Heart right ventricle (tissue), 16 donors: ENCODE data around the gene DBH. TPM values are rescaled to one million over a fixed set of nuclear protein-coding genes. Genes with fewer than 3 reads are reported as not detected.

Source experiments
- ATAC-seq, 8 donors: fragments of 200-7000 bp; cut with Tn5 transposase; one replicate each; pipeline ENCODE4 v1.9.1; 2020; ENCODE audit warnings: mild to moderate bottlenecking in 8 of 8, moderate library complexity in 8 of 8, moderate number of reproducible peaks in 1 of 8
- DNase-seq, 2 donors: peaks; one replicate each; pipeline ENCODE4 v3.0.0-alpha.2; 2020
- H3K27ac ChIP-seq, 10 donors: fragments of 200-600 bp; sonication (generic) in 2 of 10; one replicate each; pipeline versions ENCODE4 v1.5.0 to v1.8.0; 2020 to 2022; ENCODE audit warnings: mild to moderate bottlenecking in 3 of 10
- H3K27me3 ChIP-seq, 7 donors: fragments of 200-600 bp; one replicate each; pipeline ENCODE4 v1.8.0; 2021 to 2022; ENCODE audit warnings: mild to moderate bottlenecking in 2 of 7
- H3K36me3 ChIP-seq, 9 donors: fragments of 200-600 bp; sonication (generic) in 1 of 9; one replicate each; pipeline versions ENCODE4 v1.5.0 to v1.8.0; 2020 to 2022; ENCODE audit warnings: mild to moderate bottlenecking in 2 of 9
- H3K4me1 ChIP-seq, 9 donors: fragments of 200-600 bp; sonication (generic) in 1 of 9; one replicate each; pipeline versions ENCODE4 v1.5.0 to v1.8.0; 2020 to 2022; ENCODE audit warnings: mild to moderate bottlenecking in 4 of 9
- H3K4me3 ChIP-seq, 10 donors: fragments of 200-600 bp; sonication (generic) in 2 of 10; one replicate each; pipeline versions ENCODE4 v1.5.0 to v1.8.0; 2020 to 2022; ENCODE audit warnings: mild to moderate bottlenecking in 7 of 10, moderate library complexity in 2 of 10
- H3K9me3 ChIP-seq, 11 donors: fragments of 200-600 bp in 10 of 11; sonication (generic) in 2 of 11; one replicate each; pipeline versions ENCODE4 v1.5.0 to v1.8.0; 2013 to 2022; ENCODE audit warnings: mild to moderate bottlenecking in 2 of 11, control low read depth in 1 of 11, moderate library complexity in 1 of 11
- WGBS, 2 donors: extraction: QIAGEN DNeasy Blood & Tissue Kit; methylation state at CpG; one replicate each; pipeline ENCODE4 v1.1.7; 2013; ENCODE audit warnings: inconsistent platforms in 1 of 2; 5-methylcytosine and 5-hydroxymethylcytosine counted together
- intact Hi-C, 10 donors: fragments of 100-400 bp; cut with DNase I; formaldehyde crosslinking; loops; one replicate each; pipeline versions ENCODE4 v1.11.1 to v1.14.2; 2022
- polyA plus RNA-seq, 2 donors: library from polyadenylated mRNA; stranded (reverse); fragments of 200-250 nt; gene quantifications; one replicate each; pipeline ENCODE4 v1.2.3, GENCODE V29; 2013
- total RNA-seq, 10 donors: library from RNA; stranded (reverse); fragmentation: NEBNext Ultra II Directional in 3 of 10; extraction: Animal tissue kit (Norgen Biotek cat#: 25700) in 3 of 10; gene quantifications; one replicate each; pipeline versions ENCODE4 v1.2.1 to v1.2.4, GENCODE V29; 2021 to 2023
- TF ChIP-seq, protein P1 (sequence below), 9 donors: fragments of 200-600 bp; sonication (generic) in 2 of 9; IDR thresholded peaks; one replicate each; pipeline versions ENCODE4 v1.5.0 to v1.8.0; 2021 to 2022; ENCODE audit warnings: antibody characterized with exemption in 9 of 9, mild to moderate bottlenecking in 5 of 9, moderate library complexity in 1 of 9
- donor health status: Arrhythmogenic right ventricular cardiomyopathy.
- donor health status: ischemic (EF 13 %, LVEDD 7.1; RV severe dilation, severe dysfunction).
- donor health status: healthy with polysubstance abuse.
- donor health status: DM: no; HTN: yes; CAD: no.
- donor health status: DM: no; HTN: no; CAD: no.
- donor health status: ischemic (EF 25% LVEDD 6.9; RV normal size, moderate dysfunction).
- donor health status: ischemic (EF 25% LVEDD 5.7; RV mildly dilated, moderate dysfunction).
- donor health status: healthy.
- donor health status: DM: yes; HTN: yes; CAD: no.
- donor health status: Ischemic cardiomyopathy.
- donor health status: ischemic (EF 35%, LVEDD 5.7; RV mildly dilated, moderate dysfunction).
- donor health status: nonischemic (EF 11% LVEDD 7.7; RV severe dilation, severe dysfunction).
- donor health status: DM: yes; HTN: yes; CAD: no.
- donor health status: PGD.
- donor health status: ischemic (EF 29% LVEDD 5.4; RV normal size, mild dysfunction).
- donor health status: nonischemic (EF 23%, LVEDD 6.1; RV moderate dilation, normal function).

Gene DBH
- total and polyA plus RNA-seq, 12 donors = 0.01 to 0.09 TPM; not detected in 10

DNA sequence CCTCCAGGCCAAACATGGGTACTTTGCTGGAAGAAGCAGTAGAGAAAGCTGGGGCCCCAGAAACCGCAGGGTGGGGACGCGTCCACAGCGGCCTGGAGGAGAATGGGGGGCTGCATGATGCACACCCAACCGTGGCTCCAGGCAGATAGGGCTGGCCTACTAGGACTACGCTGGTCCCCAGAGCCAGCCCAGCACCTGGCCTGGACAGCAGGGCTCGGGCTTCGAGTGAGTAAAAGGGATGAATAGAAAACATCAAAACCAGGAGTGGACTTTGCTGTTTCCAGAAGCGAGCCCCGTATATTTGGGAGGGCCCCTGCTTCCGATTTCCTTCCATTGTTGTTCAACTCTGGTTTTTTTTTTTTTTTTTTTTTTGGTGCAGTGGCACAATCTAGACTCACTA is 30.7 kb downstream of the DBH start:
- DNase-seq (no peak), ATAC-seq (peak in 6 of 8 donors; percentile 11 to 68 (median 35))
- H3K4me3 ChIP-seq = no peak overlapping the region
- peaks cover 0 to 21% (median 0%) of the 10 kb centered on the region in 9 donors for H3K4me1 ChIP-seq
- H3K36me3 ChIP-seq = no peaks in the 10 kb centered on the region
- peaks cover 0 to 36% (median 0%) of the 10 kb centered on the region in 7 donors for H3K27me3 ChIP-seq
- intact Hi-C loops = no loop called here
- TF ChIP-seq, protein P1, sequence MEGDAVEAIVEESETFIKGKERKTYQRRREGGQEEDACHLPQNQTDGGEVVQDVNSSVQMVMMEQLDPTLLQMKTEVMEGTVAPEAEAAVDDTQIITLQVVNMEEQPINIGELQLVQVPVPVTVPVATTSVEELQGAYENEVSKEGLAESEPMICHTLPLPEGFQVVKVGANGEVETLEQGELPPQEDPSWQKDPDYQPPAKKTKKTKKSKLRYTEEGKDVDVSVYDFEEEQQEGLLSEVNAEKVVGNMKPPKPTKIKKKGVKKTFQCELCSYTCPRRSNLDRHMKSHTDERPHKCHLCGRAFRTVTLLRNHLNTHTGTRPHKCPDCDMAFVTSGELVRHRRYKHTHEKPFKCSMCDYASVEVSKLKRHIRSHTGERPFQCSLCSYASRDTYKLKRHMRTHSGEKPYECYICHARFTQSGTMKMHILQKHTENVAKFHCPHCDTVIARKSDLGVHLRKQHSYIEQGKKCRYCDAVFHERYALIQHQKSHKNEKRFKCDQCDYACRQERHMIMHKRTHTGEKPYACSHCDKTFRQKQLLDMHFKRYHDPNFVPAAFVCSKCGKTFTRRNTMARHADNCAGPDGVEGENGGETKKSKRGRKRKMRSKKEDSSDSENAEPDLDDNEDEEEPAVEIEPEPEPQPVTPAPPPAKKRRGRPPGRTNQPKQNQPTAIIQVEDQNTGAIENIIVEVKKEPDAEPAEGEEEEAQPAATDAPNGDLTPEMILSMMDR (IDR thresholded peaks at IDR 0.05) = no peak
- H3K27ac ChIP-seq = no peak overlapping the region
- WGBS, 2 donors = 60 to 70% methylated on average over 11 of the region's 11 CpGs
- peaks cover 0 to 2% (median 0%) of the 10 kb centered on the region in 11 donors for H3K9me3 ChIP-seq

GRCh38 chr9:133667759-133668450 is 31.7 kb downstream of the DBH start:
- 55 to 59% methylated on average over 16 to 17 of the region's 17 CpGs for WGBS, 2 donors
- intact Hi-C loops = no loop called here
- DNase-seq (no peak), ATAC-seq (peak in 2 of 8 donors; percentile 34 to 35)
- Histone ChIP-seq H3K36me3 (no peaks in the 10 kb centered on the region), H3K27me3 (peaks cover 0 to 31% (median 0%) of the 10 kb centered on the region in 7 donors), H3K9me3 (peaks cover 0 to 6% (median 0%) of the 10 kb centered on the region in 11 donors), H3K4me1 (peaks cover 0 to 26% (median 0%) of the 10 kb centered on the region in 9 donors), H3K27ac (no peak overlapping the region), H3K4me3 (no peak overlapping the region)
- TF ChIP-seq, protein P1 (IDR thresholded peaks at IDR 0.05) = no peak

GRCh38 chr9:133669182-133669801 is 33.1 kb downstream of the DBH start:
- Histone ChIP-seq H3K27me3 (peaks cover 0 to 28% (median 0%) of the 10 kb centered on the region in 7 donors), H3K9me3 (peaks cover 0 to 6% (median 0%) of the 10 kb centered on the region in 11 donors), H3K4me3 (no peak overlapping the region), H3K27ac (no peak overlapping the region), H3K36me3 (no peaks in the 10 kb centered on the region), H3K4me1 (peaks cover 0 to 29% (median 0%) of the 10 kb centered on the region in 9 donors)
- 82 to 83% methylated on average over 14 to 15 of the region's 16 CpGs for WGBS, 2 donors
- TF ChIP-seq, protein P1 (IDR thresholded peaks at IDR 0.05) = no peak
- DNase-seq (no peak), ATAC-seq (no peak)
- intact Hi-C loops = no loop called here

DNA sequence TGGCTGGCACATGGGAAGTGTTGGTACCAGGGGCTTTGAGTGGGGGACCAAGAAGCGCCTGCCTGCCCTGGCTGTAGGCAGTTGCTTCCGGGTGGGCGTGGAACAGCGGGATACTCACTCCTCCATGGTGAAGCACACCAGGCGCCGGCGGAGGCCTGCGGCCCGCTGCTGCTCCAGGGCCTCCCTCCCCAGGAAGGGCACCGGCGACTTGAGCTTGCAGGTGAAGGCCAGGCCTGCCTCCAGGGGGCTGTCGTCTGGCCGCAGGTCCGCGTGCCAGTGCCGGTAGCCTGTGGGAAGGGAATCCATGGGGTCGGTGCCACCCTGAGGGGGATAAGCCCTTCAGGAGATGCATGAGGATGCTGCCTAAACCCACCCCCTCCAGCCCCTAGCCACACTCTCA is 34.3 kb downstream of the DBH start:
- Histone ChIP-seq H3K4me3 (no peak overlapping the region), H3K4me1 (peaks cover 0 to 29% (median 0%) of the 10 kb centered on the region in 9 donors), H3K27me3 (peaks cover 0 to 27% (median 0%) of the 10 kb centered on the region in 7 donors), H3K36me3 (no peaks in the 10 kb centered on the region), H3K27ac (no peak overlapping the region), H3K9me3 (peaks cover 0 to 6% (median 0%) of the 10 kb centered on the region in 11 donors)
- WGBS, 2 donors = 91 to 92% methylated on average over 17 of the region's 17 CpGs
- TF ChIP-seq, protein P1 (IDR thresholded peaks at IDR 0.05) = no peak
- intact Hi-C loops = no loop called here
- no peak for ATAC-seq
- no peak for DNase-seq
